OCI-LY7 (cell line): ENCODE measurements around the gene PLEKHH2.

Experiments
- EZH2phosphoT487 ChIP-seq: fragments of 200-600 bp; sonication (generic); IDR thresholded peaks from 2 replicates; pipeline ENCODE4 v1.6.1; 2018; ENCODE audit warnings: low read depth, borderline replicate concordance, mild to moderate bottlenecking, mixed run types, antibody characterized with exemption, low read length, moderate library complexity, mixed read lengths
- TF ChIP-seq, protein P1 (sequence below): fragments of 200-600 bp; sonication (generic); conservative IDR thresholded peaks from 2 replicates; pipeline ENCODE4 v1.5.1; 2014; ENCODE audit warnings: mild to moderate bottlenecking, antibody characterized with exemption, low read length, moderate library complexity, mixed read lengths

DNA sequence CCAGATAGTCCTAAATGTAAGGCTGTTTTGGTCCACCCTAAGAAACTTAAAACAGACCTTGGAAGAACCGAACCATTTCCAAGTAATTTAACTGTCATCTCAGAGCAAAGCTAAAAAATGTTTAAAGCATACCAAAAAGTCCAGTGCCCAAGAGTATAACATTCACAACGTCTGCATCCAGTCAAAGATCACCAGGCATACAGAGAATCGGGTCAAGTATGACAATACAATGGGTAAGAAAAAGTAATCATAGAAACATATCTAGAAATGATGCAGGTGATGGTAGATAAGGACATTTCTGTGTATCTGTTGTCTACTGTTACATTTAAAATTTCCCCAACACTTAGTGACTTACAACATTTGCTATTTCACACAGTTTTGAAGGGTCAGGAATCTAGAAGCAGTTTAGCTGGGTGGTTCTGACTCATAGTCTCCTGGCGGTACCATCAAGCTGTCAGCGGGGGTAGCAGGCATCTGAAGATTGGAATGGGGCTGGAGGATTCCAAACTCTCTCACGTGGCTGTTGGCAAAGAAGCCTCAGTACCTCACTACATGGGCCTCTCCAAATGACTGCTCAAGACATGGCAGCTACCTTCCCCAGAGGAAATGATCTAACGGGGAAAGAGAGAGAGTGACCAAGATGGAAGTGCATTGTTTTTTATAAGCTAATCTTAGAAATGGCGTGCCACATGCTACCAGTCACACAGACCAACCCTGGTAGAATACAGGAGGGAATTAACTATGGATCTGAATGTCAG is 100.2 kb downstream of the PLEKHH2 start:
- TF ChIP-seq, protein P1, sequence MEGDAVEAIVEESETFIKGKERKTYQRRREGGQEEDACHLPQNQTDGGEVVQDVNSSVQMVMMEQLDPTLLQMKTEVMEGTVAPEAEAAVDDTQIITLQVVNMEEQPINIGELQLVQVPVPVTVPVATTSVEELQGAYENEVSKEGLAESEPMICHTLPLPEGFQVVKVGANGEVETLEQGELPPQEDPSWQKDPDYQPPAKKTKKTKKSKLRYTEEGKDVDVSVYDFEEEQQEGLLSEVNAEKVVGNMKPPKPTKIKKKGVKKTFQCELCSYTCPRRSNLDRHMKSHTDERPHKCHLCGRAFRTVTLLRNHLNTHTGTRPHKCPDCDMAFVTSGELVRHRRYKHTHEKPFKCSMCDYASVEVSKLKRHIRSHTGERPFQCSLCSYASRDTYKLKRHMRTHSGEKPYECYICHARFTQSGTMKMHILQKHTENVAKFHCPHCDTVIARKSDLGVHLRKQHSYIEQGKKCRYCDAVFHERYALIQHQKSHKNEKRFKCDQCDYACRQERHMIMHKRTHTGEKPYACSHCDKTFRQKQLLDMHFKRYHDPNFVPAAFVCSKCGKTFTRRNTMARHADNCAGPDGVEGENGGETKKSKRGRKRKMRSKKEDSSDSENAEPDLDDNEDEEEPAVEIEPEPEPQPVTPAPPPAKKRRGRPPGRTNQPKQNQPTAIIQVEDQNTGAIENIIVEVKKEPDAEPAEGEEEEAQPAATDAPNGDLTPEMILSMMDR = no peak
- TF ChIP-seq EZH2phosphoT487 = no peak
